Stomach (tissue), 4 donors: Measurements from ENCODE around the gene ATP11A.

ENCODE experiments used
- POLR2A ChIP-seq, 4 donors: fragments of 450-650 bp; IDR thresholded peaks; one replicate each; pipeline ENCODE4 v1.6.1; 2016; ENCODE audit warnings: antibody characterized with exemption in 4 of 4, control low read depth in 2 of 4, mild to moderate bottlenecking in 1 of 4, moderate library complexity in 1 of 4
- POLR2AphosphoS5 ChIP-seq, 3 donors: sonication (generic); formaldehyde crosslinking; IDR thresholded peaks; one replicate each; pipeline ENCODE4 v1.6.1; 2016; ENCODE audit warnings: antibody characterized with exemption in 3 of 3
- TF ChIP-seq, protein P1 (sequence below), 7 experiments: fragments of 450-650 bp in 4 of 7; fragments of 200-600 bp in 3 of 7; sonication (generic) in 3 of 7; IDR thresholded peaks; one replicate each; pipeline ENCODE4 v1.5.1; 2016 to 2019; ENCODE audit warnings: antibody characterized with exemption in 7 of 7, control low read depth in 2 of 7, mild to moderate bottlenecking in 1 of 7

DNA sequence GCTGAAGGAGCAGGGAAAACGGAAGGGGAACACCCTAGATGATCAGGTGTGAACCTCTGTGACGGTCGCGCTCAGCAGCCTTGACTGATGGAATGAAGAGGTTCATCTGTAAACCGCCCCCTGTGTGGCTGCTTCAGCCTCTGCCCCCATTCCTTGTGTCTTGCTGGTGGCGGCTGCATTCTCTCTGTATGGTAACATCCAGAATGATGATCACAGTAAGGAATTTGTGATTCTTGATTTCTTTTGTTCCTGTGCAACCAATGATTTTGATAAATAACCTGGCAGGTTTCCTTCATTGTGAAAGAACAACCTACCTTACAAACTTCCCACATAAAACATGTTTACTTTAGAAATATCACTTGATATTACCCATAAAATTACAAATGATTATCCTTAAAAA is 160.4 kb downstream of the ATP11A start:
- TF ChIP-seq, protein P1, sequence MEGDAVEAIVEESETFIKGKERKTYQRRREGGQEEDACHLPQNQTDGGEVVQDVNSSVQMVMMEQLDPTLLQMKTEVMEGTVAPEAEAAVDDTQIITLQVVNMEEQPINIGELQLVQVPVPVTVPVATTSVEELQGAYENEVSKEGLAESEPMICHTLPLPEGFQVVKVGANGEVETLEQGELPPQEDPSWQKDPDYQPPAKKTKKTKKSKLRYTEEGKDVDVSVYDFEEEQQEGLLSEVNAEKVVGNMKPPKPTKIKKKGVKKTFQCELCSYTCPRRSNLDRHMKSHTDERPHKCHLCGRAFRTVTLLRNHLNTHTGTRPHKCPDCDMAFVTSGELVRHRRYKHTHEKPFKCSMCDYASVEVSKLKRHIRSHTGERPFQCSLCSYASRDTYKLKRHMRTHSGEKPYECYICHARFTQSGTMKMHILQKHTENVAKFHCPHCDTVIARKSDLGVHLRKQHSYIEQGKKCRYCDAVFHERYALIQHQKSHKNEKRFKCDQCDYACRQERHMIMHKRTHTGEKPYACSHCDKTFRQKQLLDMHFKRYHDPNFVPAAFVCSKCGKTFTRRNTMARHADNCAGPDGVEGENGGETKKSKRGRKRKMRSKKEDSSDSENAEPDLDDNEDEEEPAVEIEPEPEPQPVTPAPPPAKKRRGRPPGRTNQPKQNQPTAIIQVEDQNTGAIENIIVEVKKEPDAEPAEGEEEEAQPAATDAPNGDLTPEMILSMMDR (IDR thresholded peaks at IDR 0.05): no peak
- no peak for TF ChIP-seq POLR2A (IDR thresholded peaks at IDR 0.05)
- TF ChIP-seq POLR2AphosphoS5 (IDR thresholded peaks at IDR 0.05): no peak
